SK-N-MC (cell line): ENCODE data around the gene HAL.

Source experiments
- EZH2 ChIP-seq: fragments of 200-600 bp; sonication (generic); IDR thresholded peaks from one replicate; pipeline ENCODE4 v1.6.1; 2017; ENCODE audit warnings: antibody characterized with exemption
- FOXP2 ChIP-seq: optimal IDR thresholded peaks from 2 replicates; pipeline ENCODE3; 2011; ENCODE audit warnings: mild to moderate bottlenecking, moderate library complexity; ENCODE audit not compliant: insufficient read depth; ENCODE audit errors: extremely low read length, control extremely low read depth
- POLR2AphosphoS5 ChIP-seq: IDR thresholded peaks from 2 replicates; pipeline ENCODE4 v1.6.1; 2012; ENCODE audit warnings: mild to moderate bottlenecking, low read depth, low read length, borderline replicate concordance

- TF ChIP-seq EZH2 (no peak), POLR2AphosphoS5 (no peak), FOXP2 (no peak)
These were observed 25.2 kb downstream of the HAL start for GRCh38 chr12:95970905-95971304.
